BE2C (cell line): ENCODE data around the gene SCLT1.

ENCODE experiments used
- DNase-seq: peaks from one replicate; pipeline ENCODE4 v3.0.0-alpha.2; 2020
- H3K27me3 ChIP-seq: fragments of 250-450 bp; sonication (Bioruptor Pico); 2 replicates; pipeline ENCODE4 v1.5.1; 2020; ENCODE audit warnings: mild to moderate bottlenecking
- H3K36me3 ChIP-seq: fragments of 250-450 bp; sonication (Bioruptor Pico); 2 replicates; pipeline ENCODE4 v1.5.1; 2020; ENCODE audit warnings: mild to moderate bottlenecking
- H3K4me1 ChIP-seq: fragments of 250-450 bp; sonication (Bioruptor Pico); 2 replicates; pipeline ENCODE4 v1.5.1; 2020
- H3K4me3 ChIP-seq: 2 replicates; pipeline ENCODE4 v1.5.1; 2011; ENCODE audit warnings: low read depth, low read length
- H3K9me3 ChIP-seq: fragments of 250-450 bp; sonication (Bioruptor Pico); 2 replicates; pipeline ENCODE4 v1.5.1; 2020
- TF ChIP-seq, protein P1 (sequence below): IDR thresholded peaks from 2 replicates; pipeline ENCODE4 v1.5.1; 2012; ENCODE audit warnings: mild to moderate bottlenecking, low read depth, low read length

The SCLT1 gene

DNA sequence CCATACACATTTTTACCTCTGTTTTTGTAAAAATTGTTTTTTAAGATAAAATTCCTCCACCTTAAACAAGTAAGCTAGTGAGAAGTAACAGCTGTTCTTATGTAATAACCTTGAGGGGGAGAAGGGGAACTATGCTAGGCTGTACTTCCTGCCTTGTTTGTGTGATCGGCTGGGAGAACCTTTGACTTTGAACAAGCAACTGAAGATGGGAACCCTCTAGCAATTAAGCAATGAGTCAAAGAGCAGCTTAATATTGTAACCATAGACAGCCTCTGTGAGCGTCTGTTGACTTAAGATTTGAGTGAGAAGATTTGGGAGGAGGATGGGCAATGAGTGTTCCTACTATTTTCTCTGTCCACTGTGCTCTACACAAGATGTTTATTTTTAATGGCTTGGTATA is 135.1 kb downstream of the SCLT1 start:
- TF ChIP-seq, protein P1, sequence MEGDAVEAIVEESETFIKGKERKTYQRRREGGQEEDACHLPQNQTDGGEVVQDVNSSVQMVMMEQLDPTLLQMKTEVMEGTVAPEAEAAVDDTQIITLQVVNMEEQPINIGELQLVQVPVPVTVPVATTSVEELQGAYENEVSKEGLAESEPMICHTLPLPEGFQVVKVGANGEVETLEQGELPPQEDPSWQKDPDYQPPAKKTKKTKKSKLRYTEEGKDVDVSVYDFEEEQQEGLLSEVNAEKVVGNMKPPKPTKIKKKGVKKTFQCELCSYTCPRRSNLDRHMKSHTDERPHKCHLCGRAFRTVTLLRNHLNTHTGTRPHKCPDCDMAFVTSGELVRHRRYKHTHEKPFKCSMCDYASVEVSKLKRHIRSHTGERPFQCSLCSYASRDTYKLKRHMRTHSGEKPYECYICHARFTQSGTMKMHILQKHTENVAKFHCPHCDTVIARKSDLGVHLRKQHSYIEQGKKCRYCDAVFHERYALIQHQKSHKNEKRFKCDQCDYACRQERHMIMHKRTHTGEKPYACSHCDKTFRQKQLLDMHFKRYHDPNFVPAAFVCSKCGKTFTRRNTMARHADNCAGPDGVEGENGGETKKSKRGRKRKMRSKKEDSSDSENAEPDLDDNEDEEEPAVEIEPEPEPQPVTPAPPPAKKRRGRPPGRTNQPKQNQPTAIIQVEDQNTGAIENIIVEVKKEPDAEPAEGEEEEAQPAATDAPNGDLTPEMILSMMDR: no peak
- Histone ChIP-seq H3K27me3 (no peaks in the 10 kb centered on the region), H3K4me1 (no peaks in the 10 kb centered on the region), H3K9me3 (no peaks in the 10 kb centered on the region), H3K4me3 (no peak overlapping the region), H3K36me3 (no peaks in the 10 kb centered on the region)
- no peak for DNase-seq

DNA sequence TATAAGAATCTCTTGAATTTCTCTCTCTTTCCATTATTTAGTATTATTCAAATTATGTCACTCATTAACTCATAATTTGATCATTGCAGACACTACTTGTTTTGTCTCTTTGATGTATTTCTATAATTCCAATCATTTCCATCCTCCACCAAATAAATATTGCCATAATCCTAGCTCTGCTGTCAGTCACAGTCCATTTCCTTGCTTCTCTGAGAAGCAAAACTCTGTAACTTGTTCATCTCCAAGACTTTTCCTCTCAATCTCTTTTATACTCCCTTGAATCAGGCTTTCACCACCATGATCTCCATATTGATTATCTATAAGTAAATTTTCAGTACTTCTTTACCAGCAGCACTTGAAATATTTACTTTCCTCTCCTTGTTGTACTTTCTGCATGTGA is 135.9 kb downstream of the SCLT1 start:
- DNase-seq: no peak
- TF ChIP-seq, protein P1: no peak
- no peak overlapping the region for H3K4me3 ChIP-seq
- H3K4me1 ChIP-seq: no peaks in the 10 kb centered on the region
- H3K9me3 ChIP-seq: no peaks in the 10 kb centered on the region
- H3K36me3 ChIP-seq: no peaks in the 10 kb centered on the region
- no peaks in the 10 kb centered on the region for H3K27me3 ChIP-seq

DNA sequence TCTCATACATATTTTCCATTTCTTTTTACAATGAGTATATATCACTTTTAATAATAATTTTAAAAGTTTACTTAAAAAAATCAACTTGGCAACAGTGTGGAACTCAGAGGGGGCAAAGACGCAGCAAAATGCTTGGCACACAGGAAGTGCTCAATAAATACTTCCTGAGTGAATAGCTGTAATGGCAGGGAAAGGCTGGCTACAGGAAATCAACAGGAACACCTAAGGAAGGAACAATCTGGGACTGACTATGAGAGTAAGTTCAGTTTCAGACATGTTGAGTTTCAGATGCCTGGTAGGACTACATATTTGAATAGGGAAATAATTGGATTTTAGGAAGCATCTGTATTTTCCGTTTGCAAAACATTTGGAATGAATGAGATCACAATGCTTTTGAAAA is 137.6 kb downstream of the SCLT1 start:
- no peak for DNase-seq
- TF ChIP-seq, protein P1: no peak
- no peak overlapping the region for H3K4me3 ChIP-seq
- H3K9me3 ChIP-seq: no peaks in the 10 kb centered on the region
- no peaks in the 10 kb centered on the region for H3K36me3 ChIP-seq
- no peaks in the 10 kb centered on the region for H3K4me1 ChIP-seq
- H3K27me3 ChIP-seq: no peaks in the 10 kb centered on the region

DNA sequence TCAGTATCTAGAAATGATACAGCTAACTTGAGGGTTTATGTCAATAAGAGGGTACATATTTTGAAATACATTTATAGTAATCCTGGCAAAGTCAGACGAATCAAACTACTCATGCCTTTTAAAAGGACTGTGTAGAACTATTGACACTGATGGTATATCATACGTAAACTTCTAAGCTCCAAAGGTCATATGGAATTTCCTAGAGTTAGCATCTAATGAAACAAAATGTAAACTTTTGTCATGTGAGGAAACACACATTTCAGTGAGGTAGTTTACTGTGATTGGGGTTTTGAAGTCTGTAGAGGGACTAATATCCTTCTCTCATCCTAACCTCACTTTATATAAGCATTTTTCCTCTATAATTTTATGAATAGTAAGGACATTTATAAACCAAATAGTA is 138.4 kb downstream of the SCLT1 start:
- Histone ChIP-seq H3K36me3 (no peaks in the 10 kb centered on the region; the same call in 1 of the 2 replicates), H3K27me3 (no peaks in the 10 kb centered on the region), H3K4me1 (no peaks in the 10 kb centered on the region), H3K9me3 (no peaks in the 10 kb centered on the region), H3K4me3 (no peak overlapping the region)
- DNase-seq: no peak
- TF ChIP-seq, protein P1: no peak

DNA sequence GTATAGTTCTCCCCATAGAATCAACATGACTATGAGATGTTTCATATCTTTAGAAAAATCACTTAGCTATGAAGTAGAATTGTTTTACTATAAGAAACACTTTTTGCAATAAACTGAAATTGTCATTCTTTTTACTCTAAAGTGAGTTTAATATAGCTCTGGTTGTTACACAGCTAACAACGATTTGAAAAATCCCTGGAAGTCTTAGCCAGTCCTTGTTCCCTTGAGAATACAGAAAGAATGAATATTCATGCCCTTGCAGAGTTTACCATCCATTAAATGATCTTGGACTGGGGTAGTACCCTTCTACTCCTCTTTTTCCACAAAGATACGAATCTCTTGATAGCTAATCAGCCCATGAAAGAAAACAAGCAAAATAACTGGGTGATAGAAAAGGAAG is 142.0 kb downstream of the SCLT1 start:
- no peaks in the 10 kb centered on the region for H3K4me1 ChIP-seq
- TF ChIP-seq, protein P1: no peak
- DNase-seq: no peak
- peaks cover 1% of the 10 kb centered on the region for H3K36me3 ChIP-seq
- no peaks in the 10 kb centered on the region for H3K9me3 ChIP-seq
- H3K4me3 ChIP-seq: no peak overlapping the region
- H3K27me3 ChIP-seq: no peaks in the 10 kb centered on the region

DNA sequence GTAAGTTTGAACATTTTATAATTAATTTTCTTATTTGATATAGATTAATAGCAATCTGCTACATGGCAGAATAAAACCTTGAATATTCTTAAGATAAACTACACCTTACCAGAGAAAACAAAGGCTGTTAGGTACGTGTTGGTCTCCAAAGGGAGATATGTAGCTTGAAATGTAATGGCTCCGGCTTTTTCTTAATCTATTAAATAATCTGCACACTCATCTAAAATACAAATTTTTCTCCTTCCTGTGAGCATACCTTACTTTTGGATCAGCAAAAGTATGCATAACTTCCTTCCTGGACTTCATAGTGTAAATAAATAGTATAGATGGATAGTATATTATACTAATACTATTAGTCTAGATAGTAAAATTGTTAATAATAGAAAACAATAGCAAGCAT is 142.5 kb downstream of the SCLT1 start:
- H3K27me3 ChIP-seq: no peaks in the 10 kb centered on the region
- DNase-seq: no peak
- no peak overlapping the region for H3K4me3 ChIP-seq
- H3K9me3 ChIP-seq: no peaks in the 10 kb centered on the region
- TF ChIP-seq, protein P1: no peak
- peaks cover 6% of the 10 kb centered on the region for H3K36me3 ChIP-seq
- H3K4me1 ChIP-seq: no peaks in the 10 kb centered on the region
